ENCODE measurements around the gene TTBK1. TPM values are rescaled to one million over a fixed set of nuclear protein-coding genes. Genes with fewer than 3 reads are reported as not detected.

Gene TTBK1
- polyA plus RNA-seq, 3 donors from 2014 or later = not detected

DNA sequence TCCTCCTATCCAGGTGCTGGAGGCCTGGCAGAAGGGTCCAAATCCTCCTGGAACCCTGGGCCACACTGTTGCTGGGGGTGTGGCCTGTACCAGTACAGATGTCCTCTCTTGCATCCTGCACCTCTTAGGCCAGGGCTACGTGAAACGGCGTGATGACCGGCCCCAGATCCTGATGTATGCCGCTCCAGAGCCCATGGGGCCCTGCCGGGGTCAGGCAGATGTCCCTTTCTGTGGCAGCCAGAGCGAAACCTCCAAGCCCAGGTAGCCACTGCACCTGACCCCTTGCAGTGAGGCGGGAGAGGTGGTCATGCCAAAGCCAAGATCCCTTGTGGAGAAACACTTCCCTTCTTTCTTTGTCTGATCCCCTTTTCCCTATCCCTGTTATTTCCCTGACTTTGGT is 28.2 kb upstream of the TTBK1 start:
- Mint-ChIP-seq H3K36me3 (peaks cover 17 to 47% (median 21%) of the 10 kb centered on the region in 3 donors), H3K27ac (no peak overlapping the region), H3K4me1 (no peaks in the 10 kb centered on the region), H3K9me3 (no peaks in the 10 kb centered on the region), H3K4me3 (no peak overlapping the region), H3K27me3 (ENCODE audit: low read depth in 3 of 3) (peaks cover 0 to 3% (median 0%) of the 10 kb centered on the region in 3 donors)
- DNase-seq = no peak

DNA sequence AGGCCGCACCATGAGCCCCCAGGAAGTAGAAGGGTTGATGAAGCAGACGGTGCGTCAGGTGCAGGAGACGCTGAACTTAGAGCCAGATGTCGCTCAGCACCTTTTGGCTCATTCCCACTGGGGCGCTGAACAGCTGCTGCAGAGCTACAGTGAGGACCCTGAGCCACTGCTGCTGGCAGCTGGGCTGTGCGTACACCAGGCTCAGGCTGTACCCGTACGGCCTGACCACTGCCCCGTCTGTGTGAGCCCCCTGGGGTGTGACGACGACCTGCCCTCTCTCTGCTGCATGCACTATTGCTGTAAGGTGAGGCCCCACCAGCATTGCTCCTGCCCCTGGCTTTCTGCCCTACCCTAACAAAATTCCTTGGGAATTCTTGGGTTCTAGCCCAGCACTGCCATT is 27.1 kb upstream of the TTBK1 start:
- Mint-ChIP-seq H3K9me3 (no peaks in the 10 kb centered on the region), H3K4me1 (no peaks in the 10 kb centered on the region), H3K36me3 (peaks cover 17 to 47% (median 24%) of the 10 kb centered on the region in 3 donors), H3K4me3 (no peak overlapping the region), H3K27ac (no peak overlapping the region), H3K27me3 (ENCODE audit: low read depth in 3 of 3) (peaks cover 0 to 3% (median 1%) of the 10 kb centered on the region in 3 donors)
- DNase-seq = no peak

DNA sequence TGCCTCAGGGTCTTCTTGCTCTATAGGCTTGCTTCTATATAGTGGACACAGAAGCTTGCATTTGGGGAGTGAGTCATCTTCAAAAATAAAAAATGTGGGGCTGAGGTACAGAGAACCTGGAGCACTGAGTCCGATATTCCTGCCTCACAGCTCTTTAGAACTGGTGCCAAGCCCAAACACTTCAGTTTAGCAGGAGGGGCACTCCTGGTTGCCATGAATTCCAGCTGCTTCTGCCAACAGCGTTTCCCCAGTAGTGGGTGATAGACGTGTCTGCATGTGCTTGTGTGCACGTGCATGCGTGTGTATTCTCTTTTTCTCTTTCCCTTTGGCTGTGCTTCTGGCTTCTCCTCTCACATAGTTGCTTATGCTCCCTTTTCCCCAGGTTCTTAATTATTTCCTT is 25.9 kb upstream of the TTBK1 start:
- Mint-ChIP-seq H3K27me3 (ENCODE audit: low read depth in 3 of 3) (peaks cover 0 to 3% (median 3%) of the 10 kb centered on the region in 3 donors), H3K27ac (no peak overlapping the region), H3K4me3 (no peak overlapping the region), H3K9me3 (no peaks in the 10 kb centered on the region), H3K4me1 (no peaks in the 10 kb centered on the region), H3K36me3 (peaks cover 17 to 44% (median 19%) of the 10 kb centered on the region in 3 donors)
- DNase-seq = no peak

DNA sequence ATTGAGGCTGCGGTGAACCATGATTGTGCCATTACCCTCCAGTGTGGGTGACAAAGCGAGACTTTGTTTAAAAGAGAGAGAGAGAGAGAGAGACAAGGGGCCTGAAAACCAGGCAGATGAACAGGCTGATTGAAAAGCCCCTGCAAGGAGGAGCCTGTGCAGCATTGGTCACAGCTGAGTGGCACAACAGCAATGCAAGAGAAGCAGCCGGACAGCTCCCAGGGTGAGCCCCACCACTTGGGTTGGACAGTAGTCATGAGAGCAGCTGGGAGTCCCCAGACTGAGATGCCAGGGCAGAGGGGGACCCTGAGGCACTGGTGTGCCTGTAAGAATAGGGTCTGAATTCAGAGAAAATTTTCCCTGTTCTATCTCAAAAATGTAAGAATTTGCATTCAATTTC is 24.2 kb upstream of the TTBK1 start:
- peaks cover 6 to 9% of the 10 kb centered on the region in 2 donors for H3K4me1 Mint-ChIP-seq
- peak overlapping the region in 1 of 6 donors; percentile 45 for H3K27ac Mint-ChIP-seq
- no peak overlapping the region for H3K4me3 Mint-ChIP-seq
- H3K27me3 Mint-ChIP-seq (ENCODE audit: low read depth in 3 of 3) = peaks cover 0 to 4% (median 0%) of the 10 kb centered on the region in 3 donors
- peaks cover 17 to 37% (median 19%) of the 10 kb centered on the region in 3 donors for H3K36me3 Mint-ChIP-seq
- no peaks in the 10 kb centered on the region for H3K9me3 Mint-ChIP-seq
- no peak for DNase-seq

DNA sequence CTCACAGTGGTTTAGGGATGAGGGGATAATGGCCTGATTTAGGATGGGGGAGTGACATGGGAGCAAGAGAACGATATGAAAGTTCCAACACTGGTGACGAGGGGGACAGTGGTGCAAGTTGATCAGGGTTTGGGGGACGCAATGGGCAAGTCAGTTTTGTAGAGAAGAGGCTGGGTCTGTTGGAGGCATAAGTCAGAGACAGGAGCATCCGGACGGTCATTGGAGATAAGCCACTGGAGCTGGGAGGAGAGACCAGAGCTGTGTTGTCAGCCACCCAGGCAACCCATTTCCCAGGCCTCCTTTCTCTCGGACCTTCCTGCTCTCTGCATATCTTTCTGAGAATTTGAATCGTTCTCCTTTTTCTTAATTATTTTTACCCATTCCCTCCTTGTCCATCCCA is 23.5 kb upstream of the TTBK1 start:
- H3K27ac Mint-ChIP-seq = peak overlapping the region in 1 of 6 donors; percentile 21

DNA sequence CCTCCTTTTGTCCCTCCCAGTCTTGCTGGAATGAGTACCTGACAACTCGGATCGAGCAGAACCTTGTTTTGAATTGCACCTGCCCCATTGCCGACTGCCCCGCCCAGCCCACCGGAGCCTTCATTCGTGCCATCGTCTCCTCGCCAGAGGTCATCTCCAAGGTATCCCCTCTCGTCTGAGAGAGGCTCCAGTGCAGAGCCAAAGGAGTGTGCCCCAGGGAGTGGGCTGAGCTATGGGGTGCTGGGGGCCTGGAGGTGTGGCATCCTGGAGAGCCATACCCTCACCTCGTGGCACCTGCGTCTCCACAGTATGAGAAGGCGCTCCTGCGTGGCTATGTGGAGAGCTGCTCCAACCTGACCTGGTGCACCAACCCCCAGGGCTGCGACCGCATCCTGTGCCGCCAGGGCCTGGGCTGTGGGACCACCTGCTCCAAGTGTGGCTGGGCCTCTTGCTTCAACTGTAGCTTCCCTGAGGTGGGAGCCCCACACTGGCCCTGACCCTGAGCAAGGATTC is 22.8 kb upstream of the TTBK1 start:
- Mint-ChIP-seq H3K27me3 (ENCODE audit: low read depth in 3 of 3) (peaks cover 0 to 4% (median 2%) of the 10 kb centered on the region in 3 donors), H3K4me1 (peaks cover 16 to 17% of the 10 kb centered on the region in 2 donors), H3K9me3 (no peaks in the 10 kb centered on the region), H3K4me3 (no peak overlapping the region), H3K27ac (no peak overlapping the region), H3K36me3 (peaks cover 12 to 29% (median 14%) of the 10 kb centered on the region in 3 donors)
- DNase-seq = no peak

More for the DNA sequence above, 23.5 kb upstream of the TTBK1 start:
- H3K9me3 Mint-ChIP-seq = no peaks in the 10 kb centered on the region
- DNase-seq = no peak
- no peak overlapping the region for H3K4me3 Mint-ChIP-seq
- H3K27me3 Mint-ChIP-seq (ENCODE audit: low read depth in 3 of 3) = peaks cover 0 to 4% (median 2%) of the 10 kb centered on the region in 3 donors
- H3K36me3 Mint-ChIP-seq = peaks cover 17 to 35% (median 18%) of the 10 kb centered on the region in 3 donors
- H3K4me1 Mint-ChIP-seq = peaks cover 13 to 16% of the 10 kb centered on the region in 2 donors

DNA sequence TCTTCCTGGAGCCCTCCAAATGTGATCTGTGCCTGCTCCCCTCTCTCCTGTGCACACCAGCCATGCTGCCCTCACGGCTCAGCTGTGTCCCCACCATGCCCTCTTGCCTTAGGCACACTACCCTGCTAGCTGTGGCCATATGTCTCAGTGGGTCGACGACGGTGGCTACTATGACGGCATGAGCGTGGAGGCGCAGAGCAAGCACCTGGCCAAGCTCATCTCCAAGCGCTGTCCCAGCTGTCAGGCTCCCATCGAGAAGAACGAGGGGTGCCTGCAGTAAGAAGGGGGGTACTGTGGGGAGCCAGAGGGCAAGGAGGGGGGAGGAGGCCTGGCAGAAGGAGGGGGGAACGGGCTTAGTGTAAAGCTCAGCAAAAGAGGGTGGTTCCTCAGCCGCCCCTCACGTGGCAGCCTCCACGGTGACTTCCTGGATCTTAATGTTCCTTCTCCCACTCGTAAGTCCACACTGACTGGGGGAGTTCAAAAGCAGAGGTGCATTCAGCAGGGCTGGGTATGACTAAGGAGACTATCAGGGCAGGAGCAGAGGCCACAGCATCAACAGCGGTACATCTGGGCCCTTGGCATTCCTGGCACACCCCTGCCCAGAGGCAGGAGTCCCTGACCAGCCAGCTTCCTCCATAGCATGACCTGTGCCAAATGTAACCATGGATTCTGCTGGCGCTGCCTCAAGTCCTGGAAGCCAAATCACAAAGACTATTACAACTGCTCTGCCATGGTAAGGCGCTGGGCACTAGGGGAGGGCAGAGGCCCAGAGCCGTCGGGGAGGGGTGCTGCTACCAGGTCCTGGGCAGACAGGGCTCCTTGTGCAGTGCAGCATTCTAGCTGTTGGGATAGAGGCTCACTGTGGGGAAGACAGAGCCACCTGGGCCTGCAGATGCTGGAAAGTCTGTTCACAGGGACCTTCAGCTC is 22.0 kb upstream of the TTBK1 start:
- peaks cover 7 to 24% (median 12%) of the 10 kb centered on the region in 3 donors for H3K36me3 Mint-ChIP-seq
- H3K9me3 Mint-ChIP-seq = no peaks in the 10 kb centered on the region
- DNase-seq = no peak
- H3K4me3 Mint-ChIP-seq = no peak overlapping the region
- H3K27me3 Mint-ChIP-seq (ENCODE audit: low read depth in 3 of 3) = peaks cover under 1 to 4% (median 2%) of the 10 kb centered on the region in 3 donors
- peak overlapping the region in 2 of 6 donors; percentile 24 to 69 for H3K27ac Mint-ChIP-seq
- H3K4me1 Mint-ChIP-seq = peaks cover 16 to 17% of the 10 kb centered on the region in 2 donors

DNA sequence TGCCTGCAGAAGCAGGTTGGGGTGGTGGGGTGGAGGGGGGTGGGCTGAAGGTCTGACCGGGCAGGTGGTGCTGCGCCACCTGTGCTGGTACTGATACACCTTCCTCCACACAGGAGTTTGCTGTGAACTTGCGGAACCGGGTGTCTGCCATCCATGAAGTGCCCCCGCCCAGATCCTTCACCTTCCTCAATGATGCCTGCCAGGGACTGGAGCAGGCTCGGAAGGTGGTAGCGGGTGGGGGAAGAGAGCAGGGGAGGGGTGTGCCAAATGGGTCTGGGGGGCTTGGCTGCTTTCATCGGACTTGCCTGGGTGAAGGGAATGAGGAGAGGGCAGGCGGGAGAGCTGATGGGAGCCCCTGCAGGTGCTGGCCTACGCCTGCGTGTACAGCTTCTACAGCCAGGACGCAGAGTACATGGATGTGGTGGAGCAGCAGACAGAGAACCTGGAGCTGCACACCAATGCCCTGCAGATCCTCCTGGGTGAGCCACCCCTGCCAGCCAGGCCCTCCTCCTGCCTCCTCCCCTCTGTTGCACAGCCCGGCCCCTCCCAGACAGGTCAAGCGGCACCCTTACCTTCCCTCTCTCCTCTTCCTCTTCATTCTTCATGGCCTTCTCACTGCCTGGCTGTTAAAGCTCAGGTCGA is 20.7 kb upstream of the TTBK1 start:
- Mint-ChIP-seq H3K4me1 (peaks cover 16 to 17% of the 10 kb centered on the region in 2 donors), H3K27ac (peak overlapping the region in 5 of 6 donors; percentile 35 to 95 (median 64)), H3K36me3 (peaks cover 7 to 18% (median 7%) of the 10 kb centered on the region in 3 donors), H3K9me3 (no peaks in the 10 kb centered on the region), H3K27me3 (ENCODE audit: low read depth in 3 of 3) (peaks cover 2 to 4% (median 2%) of the 10 kb centered on the region in 3 donors), H3K4me3 (no peak overlapping the region)
- no peak for DNase-seq

DNA sequence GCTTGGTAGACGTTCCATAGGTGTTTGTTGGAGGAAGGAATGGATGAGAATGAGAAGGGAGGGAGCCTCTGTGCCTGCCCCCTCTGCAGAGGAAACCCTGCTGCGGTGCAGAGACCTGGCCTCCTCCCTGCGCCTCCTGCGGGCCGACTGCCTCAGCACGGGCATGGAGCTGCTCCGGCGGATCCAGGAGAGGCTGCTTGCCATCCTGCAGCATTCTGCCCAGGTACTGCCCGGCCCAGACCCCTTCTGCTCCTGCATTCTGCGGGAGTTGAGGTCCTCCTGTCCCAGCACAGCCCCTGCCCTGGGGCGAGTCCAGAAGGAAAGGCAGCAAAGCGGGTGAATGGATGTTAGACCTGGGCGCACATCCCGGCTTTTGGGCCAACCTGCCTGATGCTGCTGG is 20.1 kb upstream of the TTBK1 start:
- Mint-ChIP-seq H3K4me1 (peaks cover 17 to 18% of the 10 kb centered on the region in 2 donors), H3K9me3 (no peaks in the 10 kb centered on the region), H3K27me3 (ENCODE audit: low read depth in 3 of 3) (peaks cover 2 to 7% (median 2%) of the 10 kb centered on the region in 3 donors), H3K36me3 (peaks cover 7 to 14% (median 7%) of the 10 kb centered on the region in 3 donors), H3K4me3 (no peak overlapping the region), H3K27ac (peak overlapping the region in 5 of 6 donors; percentile 35 to 95 (median 81))
- no peak for DNase-seq

DNA sequence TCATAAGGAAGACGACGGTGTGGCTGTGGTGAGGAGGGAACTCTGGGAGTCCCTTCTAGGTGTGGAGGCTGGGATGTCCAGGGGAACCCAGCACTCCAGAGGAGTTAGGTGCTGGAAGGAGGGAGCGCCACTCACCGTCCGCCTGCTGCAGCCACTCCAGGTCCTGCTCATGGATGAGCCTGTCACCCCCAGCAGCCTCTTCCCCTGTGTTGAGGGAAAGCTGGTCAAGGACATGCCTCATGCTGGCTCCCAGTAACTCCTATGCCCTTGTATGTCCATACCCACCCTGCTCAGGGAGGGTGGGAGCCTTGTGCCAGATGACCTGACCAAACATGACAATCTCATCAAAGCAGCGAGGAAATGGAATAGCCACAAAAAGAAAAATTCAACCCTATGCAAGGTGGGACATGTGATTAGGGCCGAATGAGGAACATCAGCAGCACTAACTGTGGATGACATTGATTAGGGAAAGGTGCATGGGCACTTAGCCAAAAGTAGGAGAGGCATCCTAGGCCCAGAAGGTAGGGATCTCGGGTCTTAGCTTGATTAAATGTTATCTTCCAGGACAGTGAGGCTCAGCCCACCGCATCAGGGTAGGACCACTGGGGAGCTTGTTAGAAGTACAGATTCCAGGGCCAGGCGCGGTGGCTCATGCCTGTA is 17.0 kb upstream of the TTBK1 start:
- H3K27me3 Mint-ChIP-seq (ENCODE audit: low read depth in 3 of 3) = peaks cover 2 to 8% (median 3%) of the 10 kb centered on the region in 3 donors
- DNase-seq = no peak
- H3K27ac Mint-ChIP-seq = peak overlapping the region in 3 of 6 donors; percentile 17 to 77 (median 63)
- no peak overlapping the region for H3K4me3 Mint-ChIP-seq
- no peaks in the 10 kb centered on the region for H3K9me3 Mint-ChIP-seq
- H3K4me1 Mint-ChIP-seq = peaks cover 22 to 28% of the 10 kb centered on the region in 2 donors
- peaks cover 0 to 3% (median 0%) of the 10 kb centered on the region in 3 donors for H3K36me3 Mint-ChIP-seq

DNA sequence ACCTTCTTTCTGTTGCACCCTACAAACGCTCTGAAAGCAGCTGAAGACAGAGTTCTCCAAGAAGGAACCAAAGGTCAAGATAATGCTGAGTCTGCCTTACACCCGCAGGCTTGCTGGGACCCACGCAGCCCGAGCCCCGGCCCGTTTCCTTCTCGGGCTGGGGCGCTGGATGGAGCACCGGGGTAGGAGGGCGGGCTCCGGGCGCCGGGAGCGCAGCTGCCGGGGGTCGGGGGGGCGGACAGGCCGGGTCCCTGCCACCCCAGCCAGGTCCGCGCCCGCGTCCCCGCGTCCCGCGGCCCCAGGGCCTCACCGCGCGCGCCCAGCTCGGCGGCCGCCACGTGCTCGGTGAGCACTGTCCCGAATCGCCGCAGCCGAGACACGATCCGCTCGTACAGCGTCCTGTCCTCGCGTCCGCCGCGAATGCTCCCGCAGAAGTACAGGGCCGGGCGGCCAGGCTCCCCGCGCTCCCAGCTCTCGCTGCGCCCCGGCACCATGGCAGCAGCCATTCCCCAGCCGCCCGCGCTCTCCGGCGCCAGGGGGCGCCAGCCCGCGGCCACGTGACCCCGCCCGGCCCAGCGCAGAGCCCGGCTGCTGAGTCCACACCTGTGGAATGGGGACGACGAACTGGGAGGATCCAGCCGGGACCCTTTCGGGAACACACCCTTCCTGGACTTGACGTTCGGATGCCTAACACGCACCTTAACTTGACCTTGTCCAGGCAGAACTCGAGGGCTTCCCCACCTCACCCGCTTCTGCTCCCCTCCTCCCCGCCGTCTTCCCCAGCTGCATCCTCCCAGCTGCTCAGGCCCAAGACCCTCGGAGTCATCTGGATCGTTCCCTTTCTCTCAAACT is 14.1 kb upstream of the TTBK1 start, which contains the start of gene DNPH1:
DNPH1 (minus strand) TSS at position 531 of the 852 bp plus-strand sequence; CDS start at position 506, 25 bp downstream.
- Mint-ChIP-seq H3K4me1 (peaks cover 12 to 22% of the 10 kb centered on the region in 2 donors), H3K27me3 (ENCODE audit: low read depth in 3 of 3) (peaks cover 5 to 8% (median 8%) of the 10 kb centered on the region in 3 donors), H3K9me3 (no peaks in the 10 kb centered on the region), H3K36me3 (no peaks in the 10 kb centered on the region), H3K4me3 (peak within 1 kb of the TSS; percentile 82 to 90 (median 88)), H3K27ac (peak within 1 kb of the TSS in 5 of 6 donors; percentile 58 to 86 (median 71))
- DNase-seq = peak; percentile 72 to 78 (median 75)

DNA sequence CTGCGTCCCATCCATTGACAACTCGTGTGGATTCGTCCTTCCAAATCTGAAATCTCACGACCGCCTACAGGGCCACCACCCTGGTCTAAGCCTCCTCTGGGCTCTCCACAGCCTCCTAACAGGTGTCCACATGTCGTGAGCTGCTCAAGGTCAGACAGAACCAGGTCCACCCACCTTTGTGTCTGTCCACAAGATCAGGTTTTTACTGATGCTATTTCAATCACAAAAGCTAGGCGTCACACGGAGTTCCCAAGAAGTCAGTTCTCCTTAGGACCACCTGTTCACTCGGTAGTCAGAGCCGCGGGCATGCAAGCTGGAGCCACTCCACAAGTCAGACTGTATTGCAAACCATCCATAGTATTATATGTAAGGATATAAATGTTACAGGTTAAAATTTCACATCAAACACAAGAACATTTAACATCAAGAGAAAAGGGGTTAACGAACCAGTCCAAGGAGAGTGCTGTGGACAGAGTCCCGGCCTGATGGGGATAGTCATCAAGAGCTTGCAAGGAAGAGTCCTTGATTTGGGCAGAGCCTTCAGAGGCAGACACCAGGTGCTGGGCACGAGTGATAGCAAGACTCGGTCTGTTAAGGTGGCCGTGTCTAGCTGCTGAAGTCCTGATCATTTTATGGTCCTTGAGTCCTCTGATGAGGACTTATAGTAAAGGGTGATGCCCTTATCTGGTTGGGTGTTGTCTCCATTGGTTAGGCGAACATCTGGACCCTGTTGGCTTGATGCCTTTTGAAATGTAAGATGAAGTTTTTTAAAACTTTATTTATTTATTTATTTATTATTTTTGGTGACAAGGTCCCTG is 13.3 kb upstream of the TTBK1 start:
- H3K9me3 Mint-ChIP-seq = no peaks in the 10 kb centered on the region
- H3K27ac Mint-ChIP-seq = peak overlapping the region in 5 of 6 donors; percentile 58 to 86 (median 71)
- no peak for DNase-seq
- H3K4me1 Mint-ChIP-seq = peaks cover 6 to 15% of the 10 kb centered on the region in 2 donors
- no peaks in the 10 kb centered on the region for H3K36me3 Mint-ChIP-seq
- H3K4me3 Mint-ChIP-seq = peak overlapping the region; percentile 82 to 90 (median 88)
- H3K27me3 Mint-ChIP-seq (ENCODE audit: low read depth in 3 of 3) = peaks cover 4 to 8% (median 8%) of the 10 kb centered on the region in 3 donors

Data from immature natural killer cell (primary cell).